IgD-negative memory B cell (primary cell): ENCODE results near the gene TTC36. TPM values are rescaled to one million over a fixed set of nuclear protein-coding genes. Genes with fewer than 3 reads are reported as not detected.

Experiments used
- polyA plus RNA-seq: library from polyadenylated mRNA; unstranded; fragments of 300-500 nt; fragmentation: Illumina TruSeq; gene quantifications from one replicate; pipeline ENCODE4 v1.2.3, GENCODE V29; 2021

The TTC36 gene
- polyA plus RNA-seq, 1 donor from 2014 or later, result 0.55 TPM

Other genes starting within 250 kb of the TTC36 start
- 31.4 TPM for gene CD3E, start 222.7 kb upstream of the TTC36 start, polyA plus RNA-seq
- gene CD3D, start 184.8 kb upstream of the TTC36 start, polyA plus RNA-seq, result 31.6 TPM
- 12.9 TPM for gene CD3G, start 183.1 kb upstream of the TTC36 start, polyA plus RNA-seq
- gene UBE4A, start 167.9 kb upstream of the TTC36 start, polyA plus RNA-seq, result 18.3 TPM
- gene ATP5MG, start 125.9 kb upstream of the TTC36 start, polyA plus RNA-seq, result 547 TPM
- 23.6 TPM for gene KMT2A, start 91.0 kb upstream of the TTC36 start, polyA plus RNA-seq
- gene TMEM25, start 3.7 kb downstream of the TTC36 start, polyA plus RNA-seq, result 11.2 TPM
- gene IFT46, start 38.5 kb downstream of the TTC36 start, polyA plus RNA-seq, result 6.2 TPM
- 97.5 TPM for gene ARCN1, start 44.9 kb downstream of the TTC36 start, polyA plus RNA-seq
- not detected for gene PHLDB1, start 80.1 kb downstream of the TTC36 start, polyA plus RNA-seq
- not detected for gene TREH, start 152.2 kb downstream of the TTC36 start, polyA plus RNA-seq